ENCODE measurements around the gene PITPNM3. TPM values are rescaled to one million over a fixed set of nuclear protein-coding genes. Genes with fewer than 3 reads are reported as not detected.

The PITPNM3 gene
- total and polyA plus RNA-seq, 10 donors, result 5.4 to 215 (median 125) TPM

DNA sequence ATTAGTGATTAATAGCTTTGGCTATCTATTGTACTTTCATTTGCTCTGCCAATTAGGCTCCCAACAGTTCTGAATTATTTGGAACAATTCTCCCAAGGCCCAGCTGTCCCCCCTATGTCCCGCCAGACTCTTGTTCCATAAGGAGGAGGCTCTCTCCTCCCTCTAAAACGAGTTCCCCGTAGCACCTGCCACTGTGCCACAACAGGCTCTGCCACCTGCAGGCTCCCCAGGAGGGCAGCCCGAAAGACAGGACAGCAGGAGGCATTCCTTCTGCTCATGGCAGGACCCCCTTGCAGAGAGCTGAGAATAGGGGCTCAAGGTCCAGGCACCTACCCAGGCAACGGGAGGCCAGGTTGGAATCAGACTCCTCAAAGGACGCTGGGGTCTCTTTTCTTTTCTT is 9.0 kb downstream of the PITPNM3 start:
- Histone ChIP-seq H3K27ac (peak overlapping the region in 4 of 8 donors; percentile 28 to 53 (median 42)), H3K9me3 (no peaks in the 10 kb centered on the region), H3K4me3 (no peak overlapping the region), H3K4me1 (peaks cover 10 to 98% (median 39%) of the 10 kb centered on the region in 6 donors), H3K27me3 (replicated peaks in 1 of 7) (no peaks in the 10 kb centered on the region), H3K36me3 (peaks cover 0 to 40% (median 0%) of the 10 kb centered on the region in 6 donors)
- intact Hi-C loops (cut with DNase I; ENCODE audit: low total_unique reads), result no loop called here
- DNase-seq, result no peak
- TF ChIP-seq, protein P1, sequence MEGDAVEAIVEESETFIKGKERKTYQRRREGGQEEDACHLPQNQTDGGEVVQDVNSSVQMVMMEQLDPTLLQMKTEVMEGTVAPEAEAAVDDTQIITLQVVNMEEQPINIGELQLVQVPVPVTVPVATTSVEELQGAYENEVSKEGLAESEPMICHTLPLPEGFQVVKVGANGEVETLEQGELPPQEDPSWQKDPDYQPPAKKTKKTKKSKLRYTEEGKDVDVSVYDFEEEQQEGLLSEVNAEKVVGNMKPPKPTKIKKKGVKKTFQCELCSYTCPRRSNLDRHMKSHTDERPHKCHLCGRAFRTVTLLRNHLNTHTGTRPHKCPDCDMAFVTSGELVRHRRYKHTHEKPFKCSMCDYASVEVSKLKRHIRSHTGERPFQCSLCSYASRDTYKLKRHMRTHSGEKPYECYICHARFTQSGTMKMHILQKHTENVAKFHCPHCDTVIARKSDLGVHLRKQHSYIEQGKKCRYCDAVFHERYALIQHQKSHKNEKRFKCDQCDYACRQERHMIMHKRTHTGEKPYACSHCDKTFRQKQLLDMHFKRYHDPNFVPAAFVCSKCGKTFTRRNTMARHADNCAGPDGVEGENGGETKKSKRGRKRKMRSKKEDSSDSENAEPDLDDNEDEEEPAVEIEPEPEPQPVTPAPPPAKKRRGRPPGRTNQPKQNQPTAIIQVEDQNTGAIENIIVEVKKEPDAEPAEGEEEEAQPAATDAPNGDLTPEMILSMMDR (IDR thresholded peaks at IDR 0.05 in 8 of 11, conservative IDR thresholded peaks at IDR 0.05 in 3 of 11), result no peak
- no peak for TF ChIP-seq POLR2A (IDR thresholded peaks at IDR 0.05)
- no peak for TF ChIP-seq POLR2AphosphoS5 (IDR thresholded peaks at IDR 0.05)
- WGBS, 5 donors, result 71 to 84% (median 79%) methylated on average over 6 of the region's 6 CpGs

- intact Hi-C loops (cut with DNase I; ENCODE audit: low total_unique reads), result no loop called here
- peak overlapping the region in 5 of 8 donors; percentile 1 to 51 (median 33) for H3K27ac ChIP-seq
- DNase-seq, result no peak
- H3K27me3 ChIP-seq (replicated peaks in 1 of 7), result no peaks in the 10 kb centered on the region
- WGBS, 5 donors, result 53 to 75% (median 63%) methylated on average over 7 to 10 of the region's 10 CpGs
- no peak for TF ChIP-seq POLR2A (IDR thresholded peaks at IDR 0.05)
- TF ChIP-seq, protein P1 (IDR thresholded peaks at IDR 0.05 in 8 of 11, conservative IDR thresholded peaks at IDR 0.05 in 3 of 11), result no peak
- no peak for TF ChIP-seq POLR2AphosphoS5 (IDR thresholded peaks at IDR 0.05)
- H3K4me3 ChIP-seq, result no peak overlapping the region
- H3K9me3 ChIP-seq, result no peaks in the 10 kb centered on the region
- peaks cover 10 to 92% (median 33%) of the 10 kb centered on the region in 6 donors for H3K4me1 ChIP-seq
- H3K36me3 ChIP-seq, result peaks cover 0 to 51% (median 0%) of the 10 kb centered on the region in 6 donors
These were observed 10.2 kb downstream of the PITPNM3 start for GRCh38 chr17:6546069-6546718.

DNA sequence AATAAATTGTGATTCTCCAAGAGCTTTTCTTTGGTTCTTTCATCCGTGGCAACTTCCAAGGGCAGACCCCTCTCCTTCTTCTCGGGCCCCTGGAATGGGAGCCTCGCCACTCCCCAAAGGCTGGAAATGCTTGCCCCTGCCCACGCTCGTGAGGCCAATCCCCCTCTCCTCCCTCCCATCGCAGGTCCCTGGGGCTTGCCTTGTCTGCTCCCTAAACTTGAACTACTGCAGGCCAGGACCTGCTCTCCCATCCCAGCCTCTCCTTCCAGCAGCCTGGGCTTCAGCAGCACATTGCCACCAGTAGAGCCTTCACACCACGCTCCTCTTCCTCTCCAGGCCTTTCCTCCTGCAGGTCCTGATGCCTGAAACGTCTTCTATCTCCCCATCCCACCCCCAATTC is 11.1 kb downstream of the PITPNM3 start:
- DNase-seq, result peak; percentile 23
- Histone ChIP-seq H3K9me3 (no peaks in the 10 kb centered on the region), H3K4me1 (peaks cover 10 to 82% (median 30%) of the 10 kb centered on the region in 6 donors), H3K27me3 (replicated peaks in 1 of 7) (no peaks in the 10 kb centered on the region), H3K4me3 (no peak overlapping the region), H3K27ac (peak overlapping the region in 5 of 8 donors; percentile 1 to 50 (median 33)), H3K36me3 (peaks cover 0 to 55% (median 0%) of the 10 kb centered on the region in 6 donors)
- WGBS, 5 donors, result 75 to 89% (median 80%) methylated on average over 8 of the region's 8 CpGs
- intact Hi-C loops (cut with DNase I; ENCODE audit: low total_unique reads), result no loop called here
- TF ChIP-seq POLR2A (IDR thresholded peaks at IDR 0.05), result no peak
- no peak for TF ChIP-seq POLR2AphosphoS5 (IDR thresholded peaks at IDR 0.05)
- TF ChIP-seq, protein P1 (IDR thresholded peaks at IDR 0.05 in 8 of 11, conservative IDR thresholded peaks at IDR 0.05 in 3 of 11), result no peak

DNA sequence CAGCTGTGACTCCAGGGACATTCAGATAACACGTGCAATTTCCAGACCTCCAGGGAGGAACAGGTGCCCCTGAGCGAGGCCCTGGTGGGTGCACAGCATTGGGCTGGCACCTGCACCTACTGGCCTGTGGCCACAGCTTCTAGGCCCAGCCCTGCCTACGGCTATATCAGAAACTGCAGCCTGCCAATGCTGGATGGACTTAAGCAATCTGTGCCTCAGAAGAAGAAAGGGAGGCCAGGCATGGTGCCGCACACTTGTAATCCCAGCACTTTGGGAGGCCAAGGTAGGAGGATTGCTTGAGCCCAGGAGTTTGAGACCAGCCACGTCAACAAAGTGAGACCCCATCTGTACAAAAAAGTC is 12.4 kb downstream of the PITPNM3 start:
- Histone ChIP-seq H3K27me3 (replicated peaks in 1 of 7) (no peaks in the 10 kb centered on the region), H3K36me3 (peaks cover 0 to 63% (median 0%) of the 10 kb centered on the region in 6 donors), H3K27ac (peak overlapping the region in 5 of 8 donors; percentile 31 to 59 (median 46)), H3K4me3 (no peak overlapping the region), H3K4me1 (peaks cover 10 to 69% (median 22%) of the 10 kb centered on the region in 6 donors), H3K9me3 (peaks cover 0 to 9% (median 7%) of the 10 kb centered on the region in 8 donors)
- peak; percentile 47 for DNase-seq
- 77 to 95% (median 81%) methylated on average over 4 to 5 of the region's 5 CpGs for WGBS, 5 donors
- intact Hi-C loops (cut with DNase I; ENCODE audit: low total_unique reads), result no loop called here
- TF ChIP-seq, protein P1 (IDR thresholded peaks at IDR 0.05 in 8 of 11, conservative IDR thresholded peaks at IDR 0.05 in 3 of 11), result no peak
- no peak for TF ChIP-seq POLR2A (IDR thresholded peaks at IDR 0.05)

Measured in spleen (tissue), 11 donors.